K562 (cell line): ENCODE measurements around the gene CD248. TPM values are rescaled to one million over a fixed set of nuclear protein-coding genes. Genes with fewer than 3 reads are reported as not detected.

Experiments used
- ATAC-seq: fragments of 200-7000 bp; cut with Tn5 transposase; 3 replicates; pipeline ENCODE4 v1.9.1; 2020; ENCODE audit warnings: moderate library complexity
- BruUV-seq: library from RNA; stranded (reverse); fragments of 400-500 nt; replicated peaks from 2 replicates; lab custom pipeline; 2021; lab: Mats Ljungman, UMichigan
- CTCF ChIA-PET: fragments of 300-600 bp; formaldehyde crosslinking; extraction: SDS; loops from one replicate; lab custom pipeline; 2021; ENCODE audit warnings: low intra/inter-chr PET ratio; lab: Yijun Ruan, JAX
- POLR2A ChIA-PET: fragments of 300-600, 350-650 bp; sonication (Branson Sonifier 250); formaldehyde crosslinking; extraction: SDS; loops from one replicate; lab custom pipeline; 2021; ENCODE audit warnings: antibody characterized with exemption, inconsistent platforms; lab: Yijun Ruan, JAX
- DNase-seq, 4 experiments: peaks; one replicate each; pipeline versions ENCODE4 v3.0.0 to v3.0.0-alpha.2; 2011 to 2018; ENCODE audit warnings: low spot score in 3 of 4, mixed read lengths in 3 of 4; ENCODE audit errors: extremely low read depth in 1 of 4
- FAIRE-seq: peaks from 2 replicates; lab custom pipeline; 2011; peaks lifted over from hg19 to GRCh38; lab: Jason Lieb, UNC
- H2AFZ ChIP-seq: 2 replicates; pipeline ENCODE4 v1.6.0; 2011; ENCODE audit warnings: low read depth, low read length, control low read depth, inconsistent platforms
- H3K27ac ChIP-seq: fragments of 200-600 bp; 3 replicates; pipeline ENCODE4 v1.8.0; 2011; ENCODE audit warnings: low read depth, mild to moderate bottlenecking, control low read depth, inconsistent platforms, low read length, moderate library complexity, mixed read lengths; ENCODE audit errors: extremely low read depth
- H3K27me3 ChIP-seq, 2 experiments: fragments of 300-600 bp in 1 of 2; 2 replicates in 1 of 2; 3 replicates in 1 of 2; pipeline versions ENCODE4 v1.6.0 to v1.8.0; 2011; ENCODE audit warnings: inconsistent platforms in 2 of 2, low read length in 2 of 2, mild to moderate bottlenecking in 1 of 2, mixed read lengths in 1 of 2, moderate library complexity in 1 of 2; ENCODE audit not compliant: control insufficient read depth in 2 of 2, insufficient read depth in 2 of 2
- H3K36me3 ChIP-seq: fragments of 300-600 bp; 3 replicates; pipeline ENCODE4 v1.8.0; 2011; ENCODE audit warnings: mild to moderate bottlenecking, low read length, inconsistent platforms; ENCODE audit not compliant: control insufficient read depth, insufficient read depth
- H3K4me1 ChIP-seq, 2 experiments: fragments of 200-600 bp in 1 of 2; replicated peaks in 1 of 2; 2 replicates in 1 of 2; 3 replicates in 1 of 2; pipeline versions ENCODE4 v1.5.1 to v1.8.0; 2011; ENCODE audit warnings: inconsistent platforms in 2 of 2, low read length in 2 of 2, mild to moderate bottlenecking in 1 of 2, mixed read lengths in 1 of 2, moderate library complexity in 1 of 2; ENCODE audit not compliant: control insufficient read depth in 2 of 2, insufficient read depth in 2 of 2
- H3K4me2 ChIP-seq: 2 replicates; pipeline ENCODE4 v1.6.1; 2011; ENCODE audit warnings: low read length, control low read depth, inconsistent platforms, mixed read lengths; ENCODE audit not compliant: insufficient read depth
- H3K4me3 ChIP-seq: fragments of 200-600 bp; sonication (generic), shearing (Covaris generic); 2 replicates; pipeline ENCODE4 v1.5.1; 2016; ENCODE audit warnings: control low read depth, inconsistent platforms
- H3K79me2 ChIP-seq: fragments of 200-600 bp; 3 replicates; pipeline ENCODE4 v1.8.0; 2011; ENCODE audit warnings: low read length, inconsistent platforms; ENCODE audit not compliant: control insufficient read depth, insufficient read depth
- H3K9ac ChIP-seq, 2 experiments: 2 replicates each; pipeline versions ENCODE4 v1.6.0 to v1.6.1; 2011; ENCODE audit warnings: low read depth in 2 of 2, low read length in 2 of 2, control low read depth in 1 of 2, inconsistent platforms in 1 of 2, mild to moderate bottlenecking in 1 of 2, mixed read lengths in 1 of 2; ENCODE audit not compliant: insufficient read depth in 1 of 2
- H3K9me1 ChIP-seq: one replicate; pipeline ENCODE4 v1.6.0; 2011; ENCODE audit warnings: inconsistent platforms, mild to moderate bottlenecking, low read length, moderate library complexity; ENCODE audit not compliant: control insufficient read depth, insufficient read depth
- H3K9me3 ChIP-seq: replicated peaks from 2 replicates; pipeline ENCODE4 v1.5.1; 2011; ENCODE audit warnings: low read depth, low read length, inconsistent platforms; ENCODE audit not compliant: control insufficient read depth, insufficient read depth
- H4K20me1 ChIP-seq: replicated peaks from 2 replicates; pipeline ENCODE4 v1.6.1; 2011; ENCODE audit warnings: low read length, inconsistent platforms, mixed read lengths; ENCODE audit not compliant: control insufficient read depth, insufficient read depth
- ARID1B ChIP-seq: fragments of 450-650 bp; IDR thresholded peaks from 2 replicates; pipeline ENCODE4 v1.6.1; 2016; ENCODE audit warnings: antibody characterized with exemption, mild to moderate bottlenecking, inconsistent platforms
- C11orf30 ChIP-seq: fragments of 450-650 bp; IDR thresholded peaks from 2 replicates; pipeline ENCODE4 v1.6.1; 2016; ENCODE audit warnings: low read depth, mild to moderate bottlenecking
- CBFA2T3 ChIP-seq: fragments of 450-650 bp; IDR thresholded peaks from 2 replicates; pipeline ENCODE4 v1.6.1; 2017
- ELF4 ChIP-seq: fragments of 450-650 bp; formaldehyde crosslinking; IDR thresholded peaks from 2 replicates; pipeline ENCODE4 v1.4.0; 2022; ENCODE audit warnings: missing genetic modification characterization
- HMBOX1 ChIP-seq: sonication (generic); IDR thresholded peaks from 2 replicates; pipeline ENCODE4 v1.6.1; 2016
- MAFF ChIP-seq: IDR thresholded peaks from 2 replicates; pipeline ENCODE4 v1.6.1; 2012; ENCODE audit warnings: low read length, improper control_type of control experiment
- MAFK ChIP-seq: IDR thresholded peaks from 2 replicates; pipeline ENCODE4 v1.6.1; 2011; ENCODE audit warnings: low read length, improper control_type of control experiment
- MED1 ChIP-seq: sonication (generic); formaldehyde crosslinking; IDR thresholded peaks from 2 replicates; pipeline ENCODE4 v1.8.1; 2023; ENCODE audit warnings: missing genetic modification reagents, borderline replicate concordance
- TCF3 ChIP-seq: sonication (generic); formaldehyde crosslinking; IDR thresholded peaks from 2 replicates; pipeline ENCODE4 v1.4.0; 2020; ENCODE audit warnings: mild to moderate bottlenecking, missing genetic modification reagents
- XRCC5 ChIP-seq: fragments of 200-400 bp; formaldehyde crosslinking; IDR thresholded peaks from 2 replicates; pipeline ENCODE4 v1.6.1; 2017; ENCODE audit warnings: low read depth, mild to moderate bottlenecking, low read length
- ZNF316 ChIP-seq: fragments of 450-650 bp; IDR thresholded peaks from 2 replicates; pipeline ENCODE4 v1.6.1; 2016
- WGBS: fragments of 100-300 bp; shearing (Covaris generic); methylation state at CpG from one replicate; pipeline ENCODE4 v1.1.6; 2016; ENCODE audit warnings: low coverage, mixed read lengths; ENCODE audit not compliant: insufficient coverage; ENCODE audit errors: missing lambda C conversion rate; 5-methylcytosine and 5-hydroxymethylcytosine counted together
- in situ Hi-C: fragments of 300-500 bp; cut with MboI; formaldehyde crosslinking; loops from 4 replicates; pipeline ENCODE4 v1.15.0; 2018; ENCODE audit warnings: inconsistent platforms, mixed read lengths
- intact Hi-C: fragments of 100-400 bp; cut with micrococcal nuclease; formaldehyde crosslinking; loops from 2 replicates; pipeline ENCODE4 v1.14.2; 2022
- polyA plus RNA-seq, 8 experiments: library from polyadenylated mRNA; depleted of rRNA in 4 of 8; stranded (reverse) in 5 of 8; unstranded in 3 of 8; fragments of >200 nt; fragmentation: Nextera tagmentation in 2 of 8; fragmentation: Illumina TruSeq in 1 of 8; extraction: Ambion mirVana in 2 of 8; extraction: Trizol in 1 of 8; gene quantifications; 2 replicates each; pipeline versions ENCODE4 v1.2.1 to v1.2.3, GENCODE V29; 2011 to 2014; ENCODE audit warnings: inconsistent platforms in 1 of 8, missing spikeins in 1 of 8
- total RNA-seq, 7 experiments: library from RNA; depleted of rRNA in 6 of 7; stranded (reverse); fragments of >200 nt in 6 of 7; fragmentation: Illumina TruSeq in 2 of 7; extraction: Trizol in 2 of 7; gene quantifications; 2 replicates each; pipeline versions ENCODE4 v1.2.1 to v1.2.3, GENCODE V29; 2011 to 2021; ENCODE audit warnings: low replicate concordance in 1 of 7
- TF ChIP-seq, protein P1 (sequence below): sonication (generic); formaldehyde crosslinking; IDR thresholded peaks from 2 replicates; pipeline ENCODE4 v1.8.0; 2023; ENCODE audit warnings: mild to moderate bottlenecking, missing genetic modification reagents
- TF ChIP-seq, protein P2 (sequence below): sonication (generic); formaldehyde crosslinking; IDR thresholded peaks from 2 replicates; pipeline ENCODE4 v1.8.0; 2022; ENCODE audit warnings: mild to moderate bottlenecking, missing genetic modification reagents

The CD248 gene
- total and polyA plus RNA-seq, 9 of the 15 experiments (the other 6 are each of a cell fraction or from before 2014, with no cell fraction given) = 0.09 TPM; not detected in 8

DNA sequence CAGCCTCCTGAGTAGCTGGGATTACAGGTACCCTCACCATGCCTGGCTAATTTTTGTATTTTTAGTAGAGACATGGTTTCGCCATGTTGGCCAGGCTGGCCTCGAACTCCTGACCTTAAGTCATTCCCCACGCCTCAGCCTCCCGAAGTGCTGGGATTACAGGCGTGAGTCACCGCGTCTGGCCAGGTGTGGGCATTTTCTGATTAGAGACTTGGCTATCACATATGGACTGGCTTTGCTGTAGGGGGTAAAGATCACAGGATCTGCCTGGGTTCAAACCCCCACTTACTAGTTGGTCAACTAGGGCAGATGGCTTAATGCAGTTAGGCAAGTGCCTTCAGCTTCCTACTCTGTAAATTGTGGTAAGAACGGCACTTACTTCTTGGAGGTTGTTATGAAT lies 6.5 kb downstream of the CD248 start:
- intact Hi-C loops = no loop called here
- H3K36me3 ChIP-seq = no peaks in the 10 kb centered on the region
- H3K9me3 ChIP-seq = no peaks in the 10 kb centered on the region
- no peak for TF ChIP-seq XRCC5
- peak; percentile 69 for TF ChIP-seq CBFA2T3
- peak; percentile 64; the same call in 1 of the 2 replicates for TF ChIP-seq HMBOX1
- peak in 1 of 4 experiments; percentile 32 for DNase-seq
- in situ Hi-C loops = no loop called here
- no peaks in the 10 kb centered on the region for H4K20me1 ChIP-seq
- no peaks in the 10 kb centered on the region for H3K79me2 ChIP-seq
- no TSS peak for BruUV-seq
- ChIA-PET CTCF (interaction anchor here (0.7 to 2.9 kb wide), 2 partner anchors 18 to 112 kb away, joined by 3 to 37 read pairs; no protein-coding TSS in a partner anchor), POLR2A (interaction anchor here (0.6 to 1.9 kb wide), 3 partner anchors 21 to 1162 kb away, joined by 3 to 4 read pairs (median 3); partner anchors contain the start of gene YIF1A)
- no peak overlapping the region for H2AFZ ChIP-seq
- ATAC-seq = no peak
- H3K9ac ChIP-seq = no peak overlapping the region
- 31% methylated on average over 8 of the region's 8 CpGs for WGBS
- no peak overlapping the region for H3K27ac ChIP-seq
- no peaks in the 10 kb centered on the region for H3K9me1 ChIP-seq
- peaks cover 23 to 42% of the 10 kb centered on the region in 2 experiments for H3K4me1 ChIP-seq
- FAIRE-seq = peak; percentile 71
- no peaks in the 10 kb centered on the region for H3K27me3 ChIP-seq
- no peak overlapping the region for H3K4me2 ChIP-seq
- H3K4me3 ChIP-seq = no peak overlapping the region

DNA sequence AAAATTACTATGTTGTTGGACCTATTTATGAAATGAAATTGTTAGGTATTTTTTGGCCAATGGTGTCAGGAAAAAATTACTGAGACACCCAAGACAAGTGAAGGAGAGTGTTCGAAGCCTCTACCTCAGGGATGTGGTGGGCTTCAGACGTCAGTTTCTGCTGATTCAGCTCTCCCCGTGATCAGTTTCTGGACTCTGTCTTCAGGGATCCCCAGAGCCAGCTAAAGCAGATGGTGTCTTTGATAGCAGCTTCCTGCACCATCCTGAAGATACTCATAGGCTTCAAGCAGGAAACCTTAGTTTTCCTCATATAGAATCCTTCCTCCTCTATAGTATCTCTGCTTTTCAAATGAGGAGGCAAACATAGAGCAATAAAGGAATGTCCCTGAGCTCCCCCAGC lies 7.4 kb downstream of the CD248 start:
- ChIA-PET POLR2A (interaction anchor here (0.9 to 1.9 kb wide), 2 partner anchors 21 to 24 kb away, joined by 3 to 4 read pairs; partner anchors contain the start of gene YIF1A), CTCF (interaction anchor here (0.7 kb wide), 1 partner anchor 112 kb away, joined by 3 read pairs; no protein-coding TSS in a partner anchor)
- no TSS peak for BruUV-seq
- peak; percentile 96 for TF ChIP-seq C11orf30
- peak; percentile 97 for TF ChIP-seq ZNF316
- no peak for TF ChIP-seq ELF4
- TF ChIP-seq, protein P1, sequence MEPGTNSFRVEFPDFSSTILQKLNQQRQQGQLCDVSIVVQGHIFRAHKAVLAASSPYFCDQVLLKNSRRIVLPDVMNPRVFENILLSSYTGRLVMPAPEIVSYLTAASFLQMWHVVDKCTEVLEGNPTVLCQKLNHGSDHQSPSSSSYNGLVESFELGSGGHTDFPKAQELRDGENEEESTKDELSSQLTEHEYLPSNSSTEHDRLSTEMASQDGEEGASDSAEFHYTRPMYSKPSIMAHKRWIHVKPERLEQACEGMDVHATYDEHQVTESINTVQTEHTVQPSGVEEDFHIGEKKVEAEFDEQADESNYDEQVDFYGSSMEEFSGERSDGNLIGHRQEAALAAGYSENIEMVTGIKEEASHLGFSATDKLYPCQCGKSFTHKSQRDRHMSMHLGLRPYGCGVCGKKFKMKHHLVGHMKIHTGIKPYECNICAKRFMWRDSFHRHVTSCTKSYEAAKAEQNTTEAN (CRISPR knock-in tag) = no peak
- TF ChIP-seq, protein P2, sequence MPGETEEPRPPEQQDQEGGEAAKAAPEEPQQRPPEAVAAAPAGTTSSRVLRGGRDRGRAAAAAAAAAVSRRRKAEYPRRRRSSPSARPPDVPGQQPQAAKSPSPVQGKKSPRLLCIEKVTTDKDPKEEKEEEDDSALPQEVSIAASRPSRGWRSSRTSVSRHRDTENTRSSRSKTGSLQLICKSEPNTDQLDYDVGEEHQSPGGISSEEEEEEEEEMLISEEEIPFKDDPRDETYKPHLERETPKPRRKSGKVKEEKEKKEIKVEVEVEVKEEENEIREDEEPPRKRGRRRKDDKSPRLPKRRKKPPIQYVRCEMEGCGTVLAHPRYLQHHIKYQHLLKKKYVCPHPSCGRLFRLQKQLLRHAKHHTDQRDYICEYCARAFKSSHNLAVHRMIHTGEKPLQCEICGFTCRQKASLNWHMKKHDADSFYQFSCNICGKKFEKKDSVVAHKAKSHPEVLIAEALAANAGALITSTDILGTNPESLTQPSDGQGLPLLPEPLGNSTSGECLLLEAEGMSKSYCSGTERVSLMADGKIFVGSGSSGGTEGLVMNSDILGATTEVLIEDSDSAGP (CRISPR knock-in tag) = no peak
- TF ChIP-seq MAFK = peak; percentile 87
- peak; percentile 47 for TF ChIP-seq TCF3 (CRISPR knock-in tag)
- no peak for TF ChIP-seq XRCC5
- TF ChIP-seq MED1 = no peak
- TF ChIP-seq ARID1B = peak; percentile 60
- peak; percentile 92 for TF ChIP-seq MAFF
- peak; percentile 58 for TF ChIP-seq CBFA2T3

More for the DNA sequence above, 7.4 kb downstream of the CD248 start:
- no peaks in the 10 kb centered on the region for H3K9me1 ChIP-seq
- no peaks in the 10 kb centered on the region for H4K20me1 ChIP-seq
- FAIRE-seq (no peak), DNase-seq (peak in 3 of 4 experiments; percentile 57 to 60 (median 60)), ATAC-seq (no peak)
- H3K4me1 ChIP-seq = peaks cover 23 to 33% of the 10 kb centered on the region in 2 experiments
- no peaks in the 10 kb centered on the region for H3K9me3 ChIP-seq
- peak overlapping the region; percentile 9; the same call in 1 of the 2 replicates for H3K4me2 ChIP-seq
- no peaks in the 10 kb centered on the region for H3K79me2 ChIP-seq
- no peak overlapping the region for H3K27ac ChIP-seq
- peak overlapping the region; percentile 49 for H2AFZ ChIP-seq
- H3K36me3 ChIP-seq = no peaks in the 10 kb centered on the region
- intact Hi-C loops = no loop called here
- H3K9ac ChIP-seq = peak overlapping the region in 1 of 2 experiments; percentile 62; a peak in 1 of 4 replicates
- no peaks in the 10 kb centered on the region for H3K27me3 ChIP-seq
- H3K4me3 ChIP-seq = no peak overlapping the region
- in situ Hi-C loops = no loop called here
- 9% methylated on average over 3 of the region's 3 CpGs for WGBS
